Measurements from ENCODE around the gene RHPN2.
"Not testable (repeated sequence)": the region's sequence is repeated elsewhere in the genome, so short reads cannot be mapped to it uniquely, and the experiment has no call there.

GRCh38 chr19:32941273-32941672 lies 123.4 kb downstream of the RHPN2 start:
- TF ChIP-seq CTCF, POLR2AphosphoS5 (IDR thresholded peaks at IDR 0.05): not testable (repeated sequence)

Data from breast epithelium (tissue), 3 donors.